Aorta (tissue), 5 donors: ENCODE measurements around the gene EIF5B. TPM values are rescaled to one million over a fixed set of nuclear protein-coding genes. Genes with fewer than 3 reads are reported as not detected.
"Not testable (repeated sequence)": the region's sequence is repeated elsewhere in the genome, so short reads cannot be mapped to it uniquely, and the experiment has no call there.

Source experiments
- ATAC-seq: fragments of 200-7000 bp; cut with Tn5 transposase; one replicate; pipeline ENCODE4 v1.9.1; 2022; ENCODE audit warnings: moderate library complexity; ENCODE audit not compliant: low FRiP score
- DNase-seq, 2 donors: peaks; one replicate each; pipeline ENCODE4 v3.0.0-alpha.2; 2020
- H3K27ac ChIP-seq, 2 donors: one replicate each; pipeline ENCODE4 v1.5.1; 2013; ENCODE audit warnings: low read length in 2 of 2, mild to moderate bottlenecking in 2 of 2, moderate library complexity in 2 of 2, control low read depth in 1 of 2, inconsistent platforms in 1 of 2, low read depth in 1 of 2
- H3K27me3 ChIP-seq, 2 donors: one replicate each; pipeline ENCODE4 v1.6.1; 2013; ENCODE audit warnings: control low read depth in 1 of 2, low read length in 1 of 2, mild to moderate bottlenecking in 1 of 2, moderate library complexity in 1 of 2; ENCODE audit not compliant: insufficient read depth in 2 of 2, control insufficient read depth in 1 of 2
- H3K36me3 ChIP-seq, 2 donors: one replicate each; pipeline ENCODE4 v1.6.1; 2013; ENCODE audit warnings: control low read depth in 1 of 2, low read length in 1 of 2, mild to moderate bottlenecking in 1 of 2; ENCODE audit not compliant: insufficient read depth in 2 of 2, control insufficient read depth in 1 of 2
- H3K4me1 ChIP-seq, 2 donors: one replicate each; pipeline ENCODE4 v1.6.1; 2013; ENCODE audit warnings: low read length in 2 of 2, control low read depth in 1 of 2, mild to moderate bottlenecking in 1 of 2, moderate library complexity in 1 of 2; ENCODE audit not compliant: insufficient read depth in 2 of 2, control insufficient read depth in 1 of 2
- H3K4me3 ChIP-seq, 2 donors: one replicate each; pipeline ENCODE4 v1.5.1; 2013; ENCODE audit warnings: low read length in 2 of 2, control low read depth in 1 of 2, mild to moderate bottlenecking in 1 of 2
- H3K9me3 ChIP-seq: one replicate; pipeline ENCODE4 v1.6.1; 2013; ENCODE audit warnings: mild to moderate bottlenecking, low read length; ENCODE audit not compliant: control insufficient read depth
- WGBS, 2 donors: extraction: QIAGEN DNeasy Blood & Tissue Kit; methylation state at CpG; one replicate each; pipeline ENCODE4 v1.1.7; 2013; 5-methylcytosine and 5-hydroxymethylcytosine counted together
- intact Hi-C, 2 donors: fragments of 100-400 bp; cut with DNase I; formaldehyde crosslinking; loops; one replicate each; pipeline versions ENCODE4 v1.14.2 to v1.15.0; 2022
- polyA plus RNA-seq, 2 donors: library from polyadenylated mRNA; stranded (reverse); fragments of 200-250 nt; gene quantifications; one replicate each; pipeline ENCODE4 v1.2.3, GENCODE V29; 2013
- total RNA-seq, 2 donors: library from RNA; stranded (reverse); fragmentation: NEBNext Ultra II Directional; extraction: Animal tissue kit (Norgen Biotek cat#: 25700); gene quantifications; one replicate each; pipeline ENCODE4 v1.2.1, GENCODE V29; 2021
- donor health status: healthy with polysubstance abuse.
- donor health status: Bipolar disorder and iron deficiency.
- donor health status: DM: no; HTN: no; CAD: no.
- donor health status: DM: no; HTN: no; CAD: no.
- donor health status: DM: yes; HTN: yes; CAD: no.

The EIF5B gene
- total and polyA plus RNA-seq, 4 donors: 42.3 to 59.3 (median 56.2) TPM

- Histone ChIP-seq H3K4me1 (no peaks in the 10 kb centered on the region), H3K9me3 (no peaks in the 10 kb centered on the region), H3K27ac (peak overlapping the region; percentile 47 to 49), H3K27me3 (no peaks in the 10 kb centered on the region), H3K4me3 (peak overlapping the region; percentile 32 to 36), H3K36me3 (no peaks in the 10 kb centered on the region)
- intact Hi-C loops: loop anchor here (1.0 to 5.0 kb wide), 3 partner anchors 152 to 154 kb away; partner anchors contain the start of genes MITD1 (in 1 of the 2), MRPL30 (in 1 of the 2) and REV1 (in 1 of the 2)
- ATAC-seq: peak; percentile 3
- 0 to 1% methylated on average over 8 of the region's 8 CpGs for WGBS, 2 donors
- no peak for DNase-seq
Observed at GRCh38 chr2:99336804-99337112, 431 bp upstream of the EIF5B start.

GRCh38 chr2:99338029-99338585 is 918 bp downstream of the EIF5B start:
- Histone ChIP-seq H3K36me3 (no peaks in the 10 kb centered on the region), H3K27ac (no peak overlapping the region), H3K4me3 (peak overlapping the region; percentile 56 to 65), H3K9me3 (no peaks in the 10 kb centered on the region), H3K27me3 (no peaks in the 10 kb centered on the region), H3K4me1 (no peaks in the 10 kb centered on the region)
- intact Hi-C loops: loop anchor here in 1 of 2 donors (5.0 kb wide), 1 partner anchor 156 kb away; the partner anchor contains the start of genes MITD1 and MRPL30
- 4% methylated on average over 17 of the region's 17 CpGs for WGBS, 2 donors
- DNase-seq: no peak
- ATAC-seq: no peak

DNA sequence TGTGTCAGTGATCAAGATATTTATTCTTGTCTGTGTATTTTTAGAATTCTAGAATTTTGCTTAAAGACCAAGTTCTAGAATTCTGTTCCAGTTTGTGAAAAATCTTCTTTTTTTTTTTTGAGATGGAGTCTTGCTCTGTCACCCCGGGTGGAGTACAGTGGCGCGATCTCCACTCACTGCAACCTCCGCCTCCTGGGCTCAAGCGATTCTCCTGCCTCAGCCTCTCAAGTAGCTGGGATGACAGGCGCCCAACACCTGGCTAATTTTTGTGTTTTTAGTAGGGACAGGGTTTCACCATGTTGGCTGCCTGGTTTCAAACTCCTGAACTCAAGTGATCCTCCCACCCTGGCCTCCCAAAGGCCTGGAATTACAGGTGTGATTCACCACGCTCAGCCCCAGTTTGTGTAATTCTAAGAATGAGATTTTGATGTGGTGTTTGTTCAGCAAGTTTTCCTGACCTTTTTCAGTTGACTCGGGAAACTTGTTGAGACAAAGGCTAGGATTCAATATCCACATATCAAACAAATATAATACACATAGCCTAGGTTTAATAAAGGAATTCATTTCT is 3.6 kb downstream of the EIF5B start:
- Histone ChIP-seq H3K4me1 (no peaks in the 10 kb centered on the region), H3K4me3 (no peak overlapping the region), H3K9me3 (no peaks in the 10 kb centered on the region), H3K27me3 (no peaks in the 10 kb centered on the region), H3K27ac (no peak overlapping the region), H3K36me3 (no peaks in the 10 kb centered on the region)
- ATAC-seq (no peak), DNase-seq (no peak)
- intact Hi-C loops: no loop called here
- WGBS, 2 donors: 84 to 87% methylated on average over 8 of the region's 8 CpGs

DNA sequence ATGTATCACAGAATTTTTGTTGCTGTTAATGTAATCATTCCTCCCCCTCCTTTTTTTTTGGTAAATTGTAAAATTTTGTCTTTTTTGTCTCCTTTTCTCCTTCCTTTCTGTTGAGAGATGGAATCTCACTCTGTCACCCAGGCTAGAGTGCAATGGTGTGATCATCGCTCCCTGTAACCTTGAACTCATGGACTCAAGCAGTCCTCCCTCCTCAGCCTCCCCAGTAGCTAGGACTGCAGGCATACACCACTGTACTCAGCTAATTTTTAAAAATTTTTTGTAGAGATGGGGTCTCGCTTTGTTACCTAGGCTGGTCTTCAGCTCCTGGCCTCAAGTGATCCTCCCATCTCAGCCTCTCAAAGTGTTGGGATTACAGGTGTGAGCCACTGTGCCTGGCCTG is 5.3 kb downstream of the EIF5B start:
- no peaks in the 10 kb centered on the region for H3K9me3 ChIP-seq
- intact Hi-C loops: no loop called here
- H3K4me1 ChIP-seq: no peaks in the 10 kb centered on the region
- no peaks in the 10 kb centered on the region for H3K27me3 ChIP-seq
- H3K36me3 ChIP-seq: no peaks in the 10 kb centered on the region
- no peak overlapping the region for H3K4me3 ChIP-seq
- 98 to 100% methylated on average over 2 of the region's 2 CpGs for WGBS, 2 donors
- DNase-seq (no peak), ATAC-seq (no peak)
- no peak overlapping the region for H3K27ac ChIP-seq

DNA sequence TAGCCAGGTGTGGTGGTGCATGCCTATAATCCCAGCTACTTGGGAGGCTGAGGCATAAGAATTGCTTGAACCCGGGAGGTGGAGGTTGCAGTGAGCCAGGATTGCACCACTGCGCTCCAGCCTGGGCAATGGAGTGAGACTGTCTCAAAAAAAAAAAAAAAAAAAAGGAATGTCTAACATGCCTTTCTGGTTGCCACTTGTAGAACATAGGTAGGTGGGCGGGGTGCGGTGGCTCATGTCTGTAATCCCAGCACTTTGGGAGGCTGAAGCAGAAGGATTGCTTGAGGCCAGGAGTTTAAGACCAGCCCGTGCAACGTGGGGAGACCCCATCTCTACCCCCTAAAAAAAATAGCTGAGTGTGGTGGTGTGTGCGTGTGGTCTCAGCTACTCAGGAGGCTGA is 8.3 kb downstream of the EIF5B start:
- H3K4me3 ChIP-seq, H3K27ac ChIP-seq, H3K27me3 ChIP-seq, H3K4me1 ChIP-seq, H3K9me3 ChIP-seq, ATAC-seq, H3K36me3 ChIP-seq, intact Hi-C loops: not testable (repeated sequence)
- 97 to 98% methylated on average over 7 of the region's 7 CpGs for WGBS, 2 donors
- DNase-seq: peak in 1 of 2 donors; percentile 42

- intact Hi-C loops: no loop called here
- DNase-seq: no peak
- Histone ChIP-seq H3K27ac (no peak overlapping the region), H3K36me3 (no peaks in the 10 kb centered on the region), H3K27me3 (no peaks in the 10 kb centered on the region), H3K9me3 (no peaks in the 10 kb centered on the region), H3K4me3 (no peak overlapping the region), H3K4me1 (no peaks in the 10 kb centered on the region)
- ATAC-seq: no peak
Observed at GRCh38 chr2:99346218-99346617, 9.0 kb downstream of the EIF5B start.

GRCh38 chr2:99348173-99348572 is 11.0 kb downstream of the EIF5B start:
- Histone ChIP-seq H3K27me3 (no peaks in the 10 kb centered on the region), H3K9me3 (no peaks in the 10 kb centered on the region), H3K27ac (no peak overlapping the region), H3K36me3 (no peaks in the 10 kb centered on the region), H3K4me3 (no peak overlapping the region), H3K4me1 (no peaks in the 10 kb centered on the region)
- DNase-seq (no peak), ATAC-seq (no peak)
- 88 to 92% methylated on average over 3 of the region's 3 CpGs for WGBS, 2 donors
- intact Hi-C loops: no loop called here

DNA sequence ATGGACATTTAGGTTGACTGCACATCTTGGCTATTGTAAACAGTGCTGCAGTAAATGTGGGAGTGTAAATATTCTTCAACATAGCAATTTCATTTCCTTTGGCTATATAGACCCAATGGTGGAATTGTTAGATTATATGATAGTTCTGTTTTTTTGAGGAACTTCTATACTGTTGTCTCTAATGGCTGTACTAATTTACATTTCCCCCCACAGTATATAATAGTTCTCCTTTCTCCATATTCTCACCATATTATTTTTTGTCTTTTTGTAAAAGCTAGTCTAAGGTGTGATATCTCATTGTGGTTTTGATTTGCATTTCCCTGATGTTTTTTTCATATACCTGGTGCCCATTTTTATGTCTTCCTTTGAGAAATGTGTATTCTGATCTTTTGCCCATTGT is 13.0 kb downstream of the EIF5B start:
- no peak for DNase-seq
- Histone ChIP-seq H3K9me3 (no peaks in the 10 kb centered on the region), H3K27ac (no peak overlapping the region), H3K36me3 (no peaks in the 10 kb centered on the region), H3K4me1 (no peaks in the 10 kb centered on the region), H3K27me3 (no peaks in the 10 kb centered on the region), H3K4me3 (no peak overlapping the region)
- ATAC-seq: no peak
- intact Hi-C loops: no loop called here

- ATAC-seq (no peak), DNase-seq (no peak)
- no peak overlapping the region for H3K27ac ChIP-seq
- no peak overlapping the region for H3K4me3 ChIP-seq
- no peaks in the 10 kb centered on the region for H3K9me3 ChIP-seq
- 90 to 93% methylated on average over 1 of the region's 1 CpG for WGBS, 2 donors
- H3K27me3 ChIP-seq: no peaks in the 10 kb centered on the region
- H3K36me3 ChIP-seq: no peaks in the 10 kb centered on the region
- H3K4me1 ChIP-seq: no peaks in the 10 kb centered on the region
- intact Hi-C loops: no loop called here
Observed at GRCh38 chr2:99354070-99354469, 16.9 kb downstream of the EIF5B start.
